Kidney epithelial cell (primary cell): Measurements from ENCODE around the gene TTC39B. TPM values are rescaled to one million over a fixed set of nuclear protein-coding genes. Genes with fewer than 3 reads are reported as not detected.

Source experiments
- DNase-seq: peaks from one replicate; pipeline ENCODE4 v3.0.0-alpha.2; 2010; ENCODE audit warnings: low read depth
- H3K27me3 ChIP-seq: 2 replicates; pipeline ENCODE4 v1.6.0; 2011; ENCODE audit warnings: low read length; ENCODE audit not compliant: control insufficient read depth, insufficient read depth
- H3K36me3 ChIP-seq: 2 replicates; pipeline ENCODE4 v1.5.1; 2011; ENCODE audit warnings: low read length; ENCODE audit not compliant: control insufficient read depth, insufficient read depth
- H3K4me3 ChIP-seq: 2 replicates; pipeline ENCODE4 v1.5.1; 2011; ENCODE audit warnings: low read depth, mild to moderate bottlenecking, control low read depth, low read length
- total RNA-seq: library from RNA; depleted of rRNA; stranded (reverse); fragments of >200 nt; gene quantifications from 2 replicates; pipeline ENCODE4 v1.2.3, GENCODE V29; 2015
- TF ChIP-seq, protein P1 (sequence below): IDR thresholded peaks from 2 replicates; pipeline ENCODE4 v1.5.1; 2011; ENCODE audit warnings: mild to moderate bottlenecking, moderate library complexity, low read length, control low read depth, inconsistent platforms; ENCODE audit not compliant: insufficient read depth, poor library complexity, severe bottlenecking

TTC39B gene
- total RNA-seq, 1 donor from 2014 or later = 10.6 TPM

DNA sequence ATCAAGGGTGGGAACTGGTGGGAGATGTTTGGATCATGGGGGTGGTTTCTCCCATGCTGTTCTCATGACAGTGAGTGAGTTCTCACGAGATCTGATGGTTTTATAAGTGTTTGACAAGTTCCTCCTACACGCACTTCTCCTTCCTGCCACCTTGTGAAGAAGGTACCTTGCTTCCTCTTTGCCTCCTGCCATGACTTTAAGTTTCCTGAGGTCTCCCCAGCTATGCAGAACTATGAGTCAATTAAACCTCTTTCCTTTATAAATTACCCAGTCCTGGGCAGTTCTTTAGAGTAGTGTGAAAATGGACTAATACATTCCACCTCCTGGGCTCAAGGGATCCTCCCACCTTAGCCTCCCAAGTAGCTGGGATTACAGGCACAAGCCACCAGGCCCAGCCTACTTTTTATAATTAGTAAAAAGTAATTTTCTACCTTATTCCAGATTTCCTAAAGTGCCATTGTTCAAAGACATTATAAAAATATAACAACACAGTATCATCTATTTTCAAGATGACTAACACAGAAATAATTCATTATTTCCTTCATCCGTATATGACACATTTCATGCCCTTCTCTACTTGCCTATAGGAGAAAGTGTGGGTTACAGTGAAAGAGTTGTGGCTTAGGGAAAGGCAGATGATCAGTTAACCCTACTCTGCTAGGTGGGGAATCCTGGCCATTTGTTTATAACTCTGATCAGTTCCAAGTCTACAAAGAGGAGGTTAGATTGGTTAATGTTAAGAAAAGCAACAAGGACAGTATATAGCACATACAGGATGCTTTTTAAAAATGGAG, 99.9 kb downstream of the TTC39B start:
- no peak for DNase-seq
- TF ChIP-seq, protein P1, sequence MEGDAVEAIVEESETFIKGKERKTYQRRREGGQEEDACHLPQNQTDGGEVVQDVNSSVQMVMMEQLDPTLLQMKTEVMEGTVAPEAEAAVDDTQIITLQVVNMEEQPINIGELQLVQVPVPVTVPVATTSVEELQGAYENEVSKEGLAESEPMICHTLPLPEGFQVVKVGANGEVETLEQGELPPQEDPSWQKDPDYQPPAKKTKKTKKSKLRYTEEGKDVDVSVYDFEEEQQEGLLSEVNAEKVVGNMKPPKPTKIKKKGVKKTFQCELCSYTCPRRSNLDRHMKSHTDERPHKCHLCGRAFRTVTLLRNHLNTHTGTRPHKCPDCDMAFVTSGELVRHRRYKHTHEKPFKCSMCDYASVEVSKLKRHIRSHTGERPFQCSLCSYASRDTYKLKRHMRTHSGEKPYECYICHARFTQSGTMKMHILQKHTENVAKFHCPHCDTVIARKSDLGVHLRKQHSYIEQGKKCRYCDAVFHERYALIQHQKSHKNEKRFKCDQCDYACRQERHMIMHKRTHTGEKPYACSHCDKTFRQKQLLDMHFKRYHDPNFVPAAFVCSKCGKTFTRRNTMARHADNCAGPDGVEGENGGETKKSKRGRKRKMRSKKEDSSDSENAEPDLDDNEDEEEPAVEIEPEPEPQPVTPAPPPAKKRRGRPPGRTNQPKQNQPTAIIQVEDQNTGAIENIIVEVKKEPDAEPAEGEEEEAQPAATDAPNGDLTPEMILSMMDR = no peak
- Histone ChIP-seq H3K27me3 (no peaks in the 10 kb centered on the region), H3K4me3 (no peak overlapping the region), H3K36me3 (no peaks in the 10 kb centered on the region)

DNA sequence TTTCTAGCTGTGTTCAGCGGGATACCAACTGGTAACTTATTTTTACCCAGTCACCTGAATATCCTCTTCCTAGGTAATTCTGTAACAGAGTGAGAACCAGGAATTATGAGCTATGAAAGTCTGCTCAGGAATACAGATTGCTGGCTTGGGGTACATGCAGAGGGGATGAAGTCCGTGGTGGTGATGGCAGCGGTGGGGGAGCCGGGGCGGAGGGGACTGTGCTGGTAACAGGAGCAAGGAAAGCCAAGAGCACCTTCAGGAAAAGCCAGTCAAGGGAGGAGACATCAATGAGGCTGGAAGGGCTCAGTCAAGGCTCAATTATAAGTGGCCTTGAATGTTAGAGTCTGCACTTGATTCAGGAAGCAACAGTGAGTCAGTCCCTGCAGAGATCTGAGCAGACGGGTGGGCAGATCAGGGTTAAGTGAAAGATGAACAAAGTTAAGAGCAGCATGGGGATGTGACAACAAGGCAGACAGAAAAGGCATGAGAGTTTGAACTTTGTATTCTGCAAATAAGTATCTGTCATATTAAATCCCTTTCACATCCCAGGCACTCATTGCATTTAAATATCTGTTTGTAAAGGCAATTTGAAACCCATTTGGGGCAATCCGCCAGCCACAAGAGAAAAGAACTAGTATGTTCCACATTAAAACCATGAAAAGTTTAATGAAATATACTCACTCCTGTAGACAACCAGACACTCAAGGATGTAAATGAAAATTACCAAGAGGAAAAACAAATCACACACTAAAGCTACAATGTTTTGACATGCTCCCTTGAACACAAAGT, 101.2 kb downstream of the TTC39B start:
- DNase-seq = no peak
- H3K4me3 ChIP-seq = no peak overlapping the region
- H3K36me3 ChIP-seq = no peaks in the 10 kb centered on the region
- H3K27me3 ChIP-seq = no peaks in the 10 kb centered on the region
- TF ChIP-seq, protein P1 = no peak

DNA sequence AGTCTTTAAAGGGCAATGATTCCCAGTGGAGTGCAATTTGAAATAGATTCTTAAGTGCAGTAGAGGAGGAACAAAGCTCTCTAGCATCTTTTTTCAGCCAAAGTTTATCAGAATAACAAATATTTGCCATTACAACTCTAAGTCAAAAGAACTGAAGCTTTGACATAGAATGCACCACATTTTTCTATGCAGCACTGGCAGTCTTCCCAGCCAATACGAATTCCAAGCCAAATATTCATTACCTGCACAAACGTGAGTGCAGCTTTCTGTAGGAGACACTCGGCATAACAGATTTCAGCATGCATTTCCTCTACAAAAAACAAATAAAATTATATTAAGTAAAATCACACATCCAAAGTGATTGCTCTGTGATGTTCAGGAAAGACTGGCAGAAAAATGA, 103.4 kb downstream of the TTC39B start:
- TF ChIP-seq, protein P1 = no peak
- Histone ChIP-seq H3K36me3 (no peaks in the 10 kb centered on the region), H3K27me3 (no peaks in the 10 kb centered on the region), H3K4me3 (no peak overlapping the region)
- DNase-seq = no peak

DNA sequence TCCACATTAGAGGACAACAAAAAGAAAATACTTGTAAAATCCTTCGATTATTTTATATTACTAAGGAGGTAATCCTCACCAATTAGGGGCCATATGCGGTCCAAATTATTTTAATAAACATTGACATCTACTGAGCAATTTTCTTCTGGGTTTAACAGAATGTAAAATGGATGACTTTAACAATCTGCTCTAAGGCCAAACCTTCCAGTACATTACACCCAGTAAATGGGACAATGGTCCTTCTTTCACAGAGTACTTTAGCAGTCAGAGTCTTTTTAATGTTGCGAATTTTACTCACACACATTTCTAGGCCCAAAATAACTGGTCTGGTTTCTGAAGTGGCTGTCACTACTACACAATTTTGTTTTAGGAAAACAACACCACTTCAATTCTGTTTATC, 106.9 kb downstream of the TTC39B start:
- H3K4me3 ChIP-seq = no peak overlapping the region
- H3K36me3 ChIP-seq = no peaks in the 10 kb centered on the region
- TF ChIP-seq, protein P1 = no peak
- no peak for DNase-seq
- no peaks in the 10 kb centered on the region for H3K27me3 ChIP-seq

DNA sequence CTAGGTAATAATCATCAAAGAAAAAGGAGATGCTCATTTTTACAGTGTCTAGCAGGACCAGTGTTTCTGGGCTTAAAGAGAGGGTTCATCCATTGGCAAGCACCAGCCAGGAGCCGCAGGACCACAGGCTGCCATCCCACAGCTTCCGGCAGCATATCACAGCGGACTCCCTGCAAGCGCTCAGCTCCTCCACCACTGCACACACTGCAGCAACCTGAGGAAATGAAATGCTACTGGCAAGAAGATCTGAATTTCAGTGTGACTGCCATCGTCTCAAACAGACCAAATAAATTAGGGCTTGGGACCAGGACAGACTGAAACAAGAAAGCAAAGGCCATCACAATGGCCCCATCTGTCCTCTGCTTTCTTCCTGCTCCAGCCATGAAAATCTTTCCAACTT, 114.2 kb downstream of the TTC39B start:
- H3K36me3 ChIP-seq = no peaks in the 10 kb centered on the region
- TF ChIP-seq, protein P1 = no peak
- no peak for DNase-seq
- no peak overlapping the region for H3K4me3 ChIP-seq
- no peaks in the 10 kb centered on the region for H3K27me3 ChIP-seq
